Measurements from ENCODE around the gene DSTYK.

GRCh38 chr1:205236951-205237475 is 25.5 kb upstream of the DSTYK start:
- TF ChIP-seq CTCF (conservative IDR thresholded peaks at IDR 0.05) = no peak
- no peak for TF ChIP-seq ZFX (IDR thresholded peaks at IDR 0.05)

Measured in C4-2B (cell line).